Spleen (tissue), 11 donors: ENCODE results near the gene NPPB. TPM values are rescaled to one million over a fixed set of nuclear protein-coding genes. Genes with fewer than 3 reads are reported as not detected.

ENCODE experiments used
- DNase-seq: peaks from one replicate; pipeline ENCODE4 v3.0.0-alpha.2; 2020
- H3K27ac ChIP-seq, 8 donors: fragments of 200-600 bp; sonication (generic) in 7 of 8; 1 replicate in 4 of 8; 2 replicates in 4 of 8; pipeline versions ENCODE4 v1.5.0 to v1.8.0; 2016 to 2021; ENCODE audit warnings: inconsistent platforms in 4 of 8, mild to moderate bottlenecking in 4 of 8, moderate library complexity in 1 of 8
- H3K27me3 ChIP-seq, 7 donors: fragments of 200-600 bp; sonication (generic) in 6 of 7; replicated peaks in 1 of 7; 1 replicate in 4 of 7; 2 replicates in 3 of 7; pipeline versions ENCODE4 v1.5.0 to v1.8.0; 2016 to 2021; ENCODE audit warnings: inconsistent platforms in 3 of 7, mild to moderate bottlenecking in 1 of 7
- H3K36me3 ChIP-seq, 6 donors: fragments of 200-600 bp; sonication (generic) in 5 of 6; 1 replicate in 4 of 6; 2 replicates in 2 of 6; pipeline versions ENCODE4 v1.5.0 to v1.8.0; 2016 to 2021; ENCODE audit warnings: inconsistent platforms in 2 of 6
- H3K4me1 ChIP-seq, 6 donors: fragments of 200-600 bp; sonication (generic) in 5 of 6; 1 replicate in 3 of 6; 2 replicates in 3 of 6; pipeline versions ENCODE4 v1.5.0 to v1.8.0; 2016 to 2021; ENCODE audit warnings: inconsistent platforms in 3 of 6
- H3K4me3 ChIP-seq, 8 donors: fragments of 200-600 bp; sonication (generic) in 7 of 8; 1 replicate in 4 of 8; 2 replicates in 4 of 8; pipeline versions ENCODE4 v1.5.0 to v1.8.0; 2016 to 2021; ENCODE audit warnings: inconsistent platforms in 4 of 8, mild to moderate bottlenecking in 4 of 8, moderate library complexity in 2 of 8
- H3K9me3 ChIP-seq, 8 donors: fragments of 200-600 bp; sonication (generic) in 7 of 8; 1 replicate in 4 of 8; 2 replicates in 4 of 8; pipeline versions ENCODE4 v1.5.0 to v1.8.0; 2016 to 2021; ENCODE audit warnings: inconsistent platforms in 4 of 8
- POLR2A ChIP-seq, 3 donors: fragments of 450-650 bp; IDR thresholded peaks; one replicate each; pipeline ENCODE4 v1.5.1; 2017; ENCODE audit warnings: antibody characterized with exemption in 3 of 3, mild to moderate bottlenecking in 1 of 3
- POLR2AphosphoS5 ChIP-seq, 3 donors: sonication (generic); formaldehyde crosslinking; IDR thresholded peaks; one replicate each; pipeline ENCODE4 v1.5.1; 2017; ENCODE audit warnings: antibody characterized with exemption in 3 of 3
- WGBS, 5 donors: extraction: QIAGEN DNeasy Blood & Tissue Kit in 3 of 5; methylation state at CpG; one replicate each; pipeline versions ENCODE4 v1.1.5 to v1.1.7; 2013 to 2018; 5-methylcytosine and 5-hydroxymethylcytosine counted together
- intact Hi-C: fragments of 100-400 bp; cut with DNase I; formaldehyde crosslinking; loops from one replicate; pipeline ENCODE4 v1.15.0; 2023; ENCODE audit warnings: low total_unique reads
- polyA plus RNA-seq, 3 donors: library from polyadenylated mRNA; stranded (reverse); fragments of 200-250 nt; gene quantifications; one replicate each; pipeline ENCODE4 v1.2.1, GENCODE V29; 2013
- total RNA-seq, 7 donors: library from RNA; depleted of rRNA in 3 of 7; stranded (reverse); fragments of >200 nt in 3 of 7; fragmentation: NEBNext Ultra II Directional in 4 of 7; extraction: Animal tissue kit (Norgen Biotek cat#: 25700) in 4 of 7; gene quantifications; one replicate each; pipeline versions ENCODE4 v1.1.0 to v1.2.1, GENCODE V29; 2016 to 2021
- TF ChIP-seq, protein P1 (sequence below), 11 experiments: fragments of 200-600 bp in 7 of 11; fragments of 450-650 bp in 4 of 11; sonication (generic) in 4 of 11; IDR thresholded peaks in 8 of 11; conservative IDR thresholded peaks in 3 of 11; 1 replicate in 7 of 11; 2 replicates in 4 of 11; pipeline versions ENCODE4 v1.4.0 to v1.8.0; 2016 to 2021; ENCODE audit warnings: antibody characterized with exemption in 11 of 11, inconsistent platforms in 4 of 11, mild to moderate bottlenecking in 1 of 11
- donor health status: healthy with polysubstance abuse.
- donor health status: DM: no; HTN: no; CAD: no; lungs with moderate emphysema.
- donor health status: DM: no; HTN: no; CAD: no.
- donor health status: Bipolar disorder and iron deficiency.
- donor health status: healthy.
- donor health status: DM: no; HTN: no; CAD: no.
- donor health status: DM: yes; HTN: yes; CAD: no.

NPPB gene
- total and polyA plus RNA-seq, 10 donors: 0.38 to 0.80 (median 0.57) TPM; not detected in 7

DNA sequence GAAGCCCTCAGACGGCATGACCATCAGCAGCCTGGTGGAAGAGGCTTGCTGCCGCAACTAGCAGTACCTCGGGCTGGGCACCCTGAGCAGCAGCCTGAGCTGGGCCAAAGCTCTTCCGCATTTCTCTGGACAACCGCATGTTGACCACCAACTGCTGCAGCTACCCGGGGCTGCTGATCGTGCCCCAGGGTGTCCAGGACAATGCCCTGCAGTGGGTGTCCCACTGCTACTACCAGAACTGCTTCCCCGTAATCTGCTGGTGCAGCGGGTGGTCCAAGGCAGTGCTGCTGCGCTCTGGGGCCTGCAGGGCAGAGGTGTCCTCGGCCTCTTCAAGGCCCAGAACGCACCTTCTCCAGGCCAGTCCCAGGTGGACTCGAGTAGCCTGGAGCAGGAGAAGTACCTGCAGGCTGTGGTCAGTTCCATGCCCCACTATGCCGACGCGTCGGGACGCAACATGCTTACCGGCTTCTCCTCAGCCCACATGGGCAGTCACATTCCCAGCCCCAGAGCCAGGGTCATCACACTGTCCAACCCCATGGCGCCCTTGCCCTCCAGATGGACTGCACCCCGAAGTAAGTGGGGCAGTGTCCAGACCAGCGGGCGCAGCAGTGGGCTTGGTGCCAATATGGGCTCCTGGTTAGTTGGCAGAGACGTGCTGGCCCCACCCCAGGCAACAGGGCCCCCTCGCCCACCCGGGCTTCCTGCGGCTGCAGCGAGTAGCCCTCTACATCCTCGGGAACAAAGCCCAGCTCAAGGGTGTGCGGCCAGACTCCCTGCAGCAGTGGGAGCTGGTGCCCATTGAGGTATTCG, 19.5 kb upstream of the NPPB start:
- no peaks in the 10 kb centered on the region for H3K36me3 ChIP-seq
- H3K4me1 ChIP-seq: peaks cover 0 to 13% (median 7%) of the 10 kb centered on the region in 6 donors
- intact Hi-C loops: no loop called here
- peaks cover 0 to 67% (median 0%) of the 10 kb centered on the region in 7 donors for H3K27me3 ChIP-seq
- no peak overlapping the region for H3K27ac ChIP-seq
- no peaks in the 10 kb centered on the region for H3K9me3 ChIP-seq
- TF ChIP-seq POLR2A (IDR thresholded peaks at IDR 0.05) (no peak), POLR2AphosphoS5 (IDR thresholded peaks at IDR 0.05) (no peak)
- TF ChIP-seq, protein P1, sequence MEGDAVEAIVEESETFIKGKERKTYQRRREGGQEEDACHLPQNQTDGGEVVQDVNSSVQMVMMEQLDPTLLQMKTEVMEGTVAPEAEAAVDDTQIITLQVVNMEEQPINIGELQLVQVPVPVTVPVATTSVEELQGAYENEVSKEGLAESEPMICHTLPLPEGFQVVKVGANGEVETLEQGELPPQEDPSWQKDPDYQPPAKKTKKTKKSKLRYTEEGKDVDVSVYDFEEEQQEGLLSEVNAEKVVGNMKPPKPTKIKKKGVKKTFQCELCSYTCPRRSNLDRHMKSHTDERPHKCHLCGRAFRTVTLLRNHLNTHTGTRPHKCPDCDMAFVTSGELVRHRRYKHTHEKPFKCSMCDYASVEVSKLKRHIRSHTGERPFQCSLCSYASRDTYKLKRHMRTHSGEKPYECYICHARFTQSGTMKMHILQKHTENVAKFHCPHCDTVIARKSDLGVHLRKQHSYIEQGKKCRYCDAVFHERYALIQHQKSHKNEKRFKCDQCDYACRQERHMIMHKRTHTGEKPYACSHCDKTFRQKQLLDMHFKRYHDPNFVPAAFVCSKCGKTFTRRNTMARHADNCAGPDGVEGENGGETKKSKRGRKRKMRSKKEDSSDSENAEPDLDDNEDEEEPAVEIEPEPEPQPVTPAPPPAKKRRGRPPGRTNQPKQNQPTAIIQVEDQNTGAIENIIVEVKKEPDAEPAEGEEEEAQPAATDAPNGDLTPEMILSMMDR (IDR thresholded peaks at IDR 0.05 in 8 of 11, conservative IDR thresholded peaks at IDR 0.05 in 3 of 11): no peak
- no peak overlapping the region for H3K4me3 ChIP-seq
- 80 to 94% (median 85%) methylated on average over 13 to 31 of the region's 31 CpGs for WGBS, 5 donors
- DNase-seq: no peak

DNA sequence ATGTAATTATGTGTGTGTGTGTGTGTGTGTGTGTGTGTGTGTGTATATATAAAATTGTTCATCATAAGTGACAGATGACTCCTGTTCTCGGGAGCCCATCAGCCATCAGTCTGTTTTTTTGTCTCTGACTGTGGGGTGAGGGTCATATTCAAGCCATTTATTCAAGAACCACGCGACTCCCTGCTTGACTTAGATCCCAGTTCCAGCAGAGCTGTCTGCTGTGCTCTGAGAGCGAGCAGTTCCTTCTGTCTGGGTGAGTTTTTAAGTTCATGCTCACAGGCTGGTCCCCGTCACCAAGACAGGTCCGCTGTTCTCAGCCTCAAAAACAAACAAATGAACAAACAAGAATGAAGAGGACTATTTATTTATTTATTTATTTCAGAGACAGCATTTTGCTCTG, 18.3 kb upstream of the NPPB start:
- WGBS, 5 donors: 59 to 79% (median 75%) methylated on average over 6 of the region's 6 CpGs
- DNase-seq: no peak
- Histone ChIP-seq H3K27ac (no peak overlapping the region), H3K4me3 (no peak overlapping the region), H3K27me3 (peaks cover 0 to 60% (median 0%) of the 10 kb centered on the region in 7 donors), H3K36me3 (no peaks in the 10 kb centered on the region), H3K9me3 (no peaks in the 10 kb centered on the region), H3K4me1 (peaks cover 0 to under 1% (median 0%) of the 10 kb centered on the region in 6 donors)
- no peak for TF ChIP-seq POLR2AphosphoS5 (IDR thresholded peaks at IDR 0.05)
- TF ChIP-seq, protein P1 (IDR thresholded peaks at IDR 0.05 in 8 of 11, conservative IDR thresholded peaks at IDR 0.05 in 3 of 11): no peak
- no peak for TF ChIP-seq POLR2A (IDR thresholded peaks at IDR 0.05)
- intact Hi-C loops: no loop called here

DNA sequence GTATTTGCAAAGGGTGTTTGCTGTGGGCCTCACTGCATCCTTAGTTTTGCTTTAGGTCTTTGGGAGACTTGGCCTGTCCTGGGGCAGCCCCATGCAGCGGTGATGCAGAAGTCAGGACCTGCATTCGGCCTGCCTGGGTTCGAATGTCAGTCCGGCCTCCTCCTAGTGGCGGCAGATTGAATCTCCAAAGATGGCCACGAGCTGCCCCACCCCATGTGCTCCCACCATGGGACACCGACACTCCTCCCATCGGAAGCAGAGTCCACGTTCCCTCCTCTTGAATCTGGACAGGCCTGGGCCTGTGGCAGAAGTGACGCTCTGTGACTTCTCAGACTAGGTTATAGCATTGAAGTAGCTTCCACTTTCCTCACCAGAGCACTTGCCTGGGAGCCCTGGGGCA, 16.3 kb upstream of the NPPB start:
- Histone ChIP-seq H3K36me3 (no peaks in the 10 kb centered on the region), H3K27ac (peak overlapping the region in 4 of 8 donors; percentile 38 to 64 (median 50)), H3K27me3 (peaks cover 0 to 70% (median 0%) of the 10 kb centered on the region in 7 donors), H3K4me3 (no peak overlapping the region), H3K9me3 (no peaks in the 10 kb centered on the region), H3K4me1 (no peaks in the 10 kb centered on the region)
- DNase-seq: no peak
- intact Hi-C loops: no loop called here
- WGBS, 5 donors: 83 to 97% (median 88%) methylated on average over 8 to 10 of the region's 10 CpGs
- TF ChIP-seq POLR2AphosphoS5 (IDR thresholded peaks at IDR 0.05): no peak
- TF ChIP-seq, protein P1 (IDR thresholded peaks at IDR 0.05 in 8 of 11, conservative IDR thresholded peaks at IDR 0.05 in 3 of 11): no peak
- no peak for TF ChIP-seq POLR2A (IDR thresholded peaks at IDR 0.05)

DNA sequence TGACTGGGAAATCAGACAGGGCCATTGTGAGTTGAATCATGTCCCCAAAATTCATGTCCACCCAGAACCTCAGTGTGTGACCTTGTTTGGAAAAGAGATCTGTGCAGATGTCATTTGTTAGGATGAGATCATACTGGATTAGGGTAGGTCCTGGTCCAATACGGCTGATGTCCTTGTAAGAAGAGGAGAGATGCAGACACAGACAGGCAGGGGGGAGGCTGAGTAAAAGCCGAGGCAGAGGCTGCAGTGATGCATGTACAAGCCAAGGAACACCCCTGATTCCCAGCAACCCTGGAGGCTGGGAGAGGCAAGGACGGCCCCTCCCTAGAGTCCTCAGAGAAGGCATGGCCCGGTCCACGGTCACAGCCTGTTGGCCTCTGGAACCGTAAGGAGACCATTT, 15.9 kb upstream of the NPPB start:
- H3K27me3 ChIP-seq: peaks cover 0 to 71% (median 0%) of the 10 kb centered on the region in 7 donors
- no peak for TF ChIP-seq POLR2AphosphoS5 (IDR thresholded peaks at IDR 0.05)
- H3K9me3 ChIP-seq: no peaks in the 10 kb centered on the region
- H3K27ac ChIP-seq: peak overlapping the region in 4 of 8 donors; percentile 38 to 64 (median 50)
- no peak for DNase-seq
- WGBS, 5 donors: 71 to 84% (median 75%) methylated on average over 6 of the region's 6 CpGs
- no peaks in the 10 kb centered on the region for H3K36me3 ChIP-seq
- no peak overlapping the region for H3K4me3 ChIP-seq
- no peaks in the 10 kb centered on the region for H3K4me1 ChIP-seq
- intact Hi-C loops: no loop called here
